Stimulated activated CD8-positive, alpha-beta memory T cell treated with anti-CD3 and anti-CD28 coated beads, Interleukin-15, amount 100 ng/mL, for 1 hour (primary cell): Measurements from ENCODE around the gene OR14C36.
"Not testable (repeated sequence)": the region's sequence is repeated elsewhere in the genome, so short reads cannot be mapped to it uniquely, and the experiment has no call there.

Source experiments
- DNase-seq: peaks from one replicate; pipeline ENCODE4 v3.0.0-alpha.2; 2020; ENCODE audit warnings: low read depth

The OR14C36 gene

GRCh38 chr1:248348475-248348874 lies at the start of gene OR14C36:
Gene OR14C36 (plus strand): TSS chr1:248348775. CDS start chr1:248348775, 0 bp downstream.
- DNase-seq = no peak

- DNase-seq = no peak
Observed at GRCh38 chr1:248303324-248303723, 45.3 kb upstream of the OR14C36 start, which contains the start of gene OR2T12. Gene OR2T12 (minus strand): TSS chr1:248303424. CDS start chr1:248295578, 7,846 bp downstream.

- not testable (repeated sequence) for DNase-seq
Observed at GRCh38 chr1:248305672-248306071, 42.9 kb upstream of the OR14C36 start.

- DNase-seq = no peak
Observed at GRCh38 chr1:248306103-248306502, 42.5 kb upstream of the OR14C36 start.

- not testable (repeated sequence) for DNase-seq
Observed at GRCh38 chr1:248306740-248307139, 41.8 kb upstream of the OR14C36 start.

GRCh38 chr1:248316796-248317195 lies 31.8 kb upstream of the OR14C36 start:
- DNase-seq = no peak

- no peak for DNase-seq
Observed at GRCh38 chr1:248324468-248324867, 24.1 kb upstream of the OR14C36 start, which contains the start of gene OR2M7. Gene OR2M7 (minus strand): TSS chr1:248324568. CDS start chr1:248324568, 0 bp downstream.

- DNase-seq = no peak
Observed at GRCh38 chr1:248343451-248343850, 5.1 kb upstream of the OR14C36 start.

- no peak for DNase-seq
Observed at GRCh38 chr1:248359415-248359814, 10.8 kb downstream of the OR14C36 start.

- no peak for DNase-seq
Observed at GRCh38 chr1:248361121-248361715, 12.6 kb downstream of the OR14C36 start, which contains the start of gene OR2T4. Gene OR2T4 (plus strand): TSS chr1:248361665. CDS start chr1:248361665, 0 bp downstream.

GRCh38 chr1:248366609-248367008 lies 18.0 kb downstream of the OR14C36 start:
- no peak for DNase-seq

- DNase-seq = no peak
Observed at GRCh38 chr1:248372394-248372793, 23.8 kb downstream of the OR14C36 start.

GRCh38 chr1:248373761-248374160 lies 25.2 kb downstream of the OR14C36 start:
- DNase-seq = no peak

- no peak for DNase-seq
Observed at GRCh38 chr1:248375446-248375845, 26.9 kb downstream of the OR14C36 start, which contains the start of gene OR2T6. Gene OR2T6 (plus strand): TSS chr1:248375746. CDS start chr1:248387609, 11,863 bp downstream.

- DNase-seq = no peak
Observed at GRCh38 chr1:248376916-248377315, 28.3 kb downstream of the OR14C36 start.

- no peak for DNase-seq
Observed at GRCh38 chr1:248380854-248381253, 32.3 kb downstream of the OR14C36 start.

GRCh38 chr1:248388426-248388825 lies 39.9 kb downstream of the OR14C36 start:
- no peak for DNase-seq

GRCh38 chr1:248393050-248393449 lies 44.5 kb downstream of the OR14C36 start:
- DNase-seq = no peak
